Uterus (tissue), 4 donors: ENCODE measurements around the gene SMIM41. TPM values are rescaled to one million over a fixed set of nuclear protein-coding genes. Genes with fewer than 3 reads are reported as not detected.

Experiments
- DNase-seq, 2 donors: peaks; one replicate each; pipeline ENCODE4 v3.0.0-alpha.2; 2019 to 2020
- H3K27ac ChIP-seq, 2 donors: fragments of 200-600 bp; sonication (generic); 1 replicate in 1 of 2; 2 replicates in 1 of 2; pipeline ENCODE4 v1.5.1; 2016 to 2018
- H3K27me3 ChIP-seq, 2 donors: fragments of 200-600 bp; sonication (generic); one replicate each; pipeline ENCODE4 v1.5.1; 2018 to 2019; ENCODE audit warnings: control low read depth in 1 of 2
- H3K36me3 ChIP-seq, 2 donors: fragments of 200-600 bp; sonication (generic); one replicate each; pipeline ENCODE4 v1.5.1; 2019; ENCODE audit warnings: control low read depth in 1 of 2
- H3K4me1 ChIP-seq, 2 donors: fragments of 200-600 bp; sonication (generic); one replicate each; pipeline ENCODE4 v1.5.1; 2018 to 2019; ENCODE audit warnings: control low read depth in 1 of 2
- H3K4me3 ChIP-seq, 2 donors: fragments of 200-600 bp; sonication (generic); 1 replicate in 1 of 2; 2 replicates in 1 of 2; pipeline ENCODE4 v1.5.1; 2018 to 2019; ENCODE audit warnings: mild to moderate bottlenecking in 1 of 2
- H3K9me3 ChIP-seq, 2 donors: fragments of 200-600 bp; sonication (generic); one replicate each; pipeline ENCODE4 v1.5.1; 2019; ENCODE audit warnings: control low read depth in 1 of 2
- CTCF ChIP-seq, 4 experiments: fragments of 200-600 bp in 2 of 4; fragments of 450-650 bp in 2 of 4; sonication (generic) in 2 of 4; IDR thresholded peaks; one replicate each; pipeline ENCODE4 v1.5.1; 2016 to 2019; ENCODE audit warnings: antibody characterized with exemption in 4 of 4, mild to moderate bottlenecking in 2 of 4, moderate library complexity in 1 of 4
- POLR2A ChIP-seq, 2 donors: fragments of 450-650 bp; IDR thresholded peaks; one replicate each; pipeline ENCODE4 v1.6.1; 2016; ENCODE audit warnings: antibody characterized with exemption in 2 of 2, mild to moderate bottlenecking in 1 of 2, moderate library complexity in 1 of 2
- intact Hi-C: fragments of 100-400 bp; cut with DNase I; formaldehyde crosslinking; loops from one replicate; pipeline ENCODE4 v1.15.1; 2023; ENCODE audit warnings: low total_unique reads
- total RNA-seq, 4 donors: library from RNA; depleted of rRNA in 3 of 4; stranded (reverse); fragments of >200 nt in 3 of 4; gene quantifications; one replicate each; pipeline versions ENCODE4 v1.1.0 to v1.2.4, GENCODE V29; 2014 to 2023
- donor health status: DM: yes; HTN: yes; CAD: no.

Gene SMIM41
- total RNA-seq, 4 donors from 2014 or later: not detected

DNA sequence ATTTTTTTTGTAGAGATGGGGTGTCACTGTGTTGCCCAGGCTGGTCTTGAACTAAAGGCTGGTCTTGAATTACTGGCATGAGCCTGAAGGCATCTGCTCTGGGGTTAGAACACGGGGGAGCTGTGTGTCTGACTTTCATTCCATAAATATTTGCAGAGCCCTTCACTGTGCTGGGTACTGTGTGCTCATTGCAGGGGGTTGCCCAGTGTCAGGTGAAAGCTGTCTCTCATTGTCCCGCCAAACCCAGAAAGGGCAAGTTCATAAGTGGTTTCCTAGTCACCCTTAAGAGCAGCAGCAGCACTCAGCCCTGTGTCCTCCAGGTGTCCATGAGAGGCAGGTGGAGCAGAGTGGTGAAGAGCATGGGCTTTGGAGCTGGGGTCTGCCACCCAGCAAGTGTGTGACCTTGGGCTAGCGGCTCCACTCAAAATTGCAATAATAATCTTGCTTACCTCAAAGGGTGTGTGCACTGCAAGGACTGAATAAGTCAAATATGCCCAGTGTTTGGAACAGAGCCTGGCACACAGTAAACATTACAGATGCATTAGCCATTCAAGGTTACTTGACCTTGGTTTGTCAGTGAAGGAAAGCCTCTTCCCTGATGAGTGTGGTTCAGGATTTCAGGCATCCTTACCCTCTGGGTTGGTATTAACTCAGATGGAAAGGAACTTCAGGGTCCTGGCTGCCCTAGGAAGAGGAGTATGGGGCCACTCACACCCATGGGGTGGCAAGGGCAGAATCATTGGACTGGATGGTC lies 4.4 kb upstream of the SMIM41 start:
- H3K4me1 ChIP-seq: peaks cover 4 to 5% of the 10 kb centered on the region in 2 donors

GRCh38 chr12:52076811-52077210 lies 2.7 kb upstream of the SMIM41 start:
- Histone ChIP-seq H3K4me1 (no peaks in the 10 kb centered on the region), H3K36me3 (no peaks in the 10 kb centered on the region), H3K27ac (no peak overlapping the region), H3K4me3 (no peak overlapping the region), H3K27me3 (no peaks in the 10 kb centered on the region), H3K9me3 (no peaks in the 10 kb centered on the region)
- no peak for DNase-seq
- intact Hi-C loops: no loop called here
- TF ChIP-seq CTCF (IDR thresholded peaks at IDR 0.05): no peak
- no peak for TF ChIP-seq POLR2A (IDR thresholded peaks at IDR 0.05)

More for the DNA sequence above, 4.4 kb upstream of the SMIM41 start:
- no peak for DNase-seq
- no peaks in the 10 kb centered on the region for H3K9me3 ChIP-seq
- H3K27me3 ChIP-seq: no peaks in the 10 kb centered on the region
- no peaks in the 10 kb centered on the region for H3K36me3 ChIP-seq
- TF ChIP-seq POLR2A (IDR thresholded peaks at IDR 0.05): no peak
- no peak for TF ChIP-seq CTCF (IDR thresholded peaks at IDR 0.05)
- H3K4me3 ChIP-seq: no peak overlapping the region
- no peak overlapping the region for H3K27ac ChIP-seq
- intact Hi-C loops: no loop called here

DNA sequence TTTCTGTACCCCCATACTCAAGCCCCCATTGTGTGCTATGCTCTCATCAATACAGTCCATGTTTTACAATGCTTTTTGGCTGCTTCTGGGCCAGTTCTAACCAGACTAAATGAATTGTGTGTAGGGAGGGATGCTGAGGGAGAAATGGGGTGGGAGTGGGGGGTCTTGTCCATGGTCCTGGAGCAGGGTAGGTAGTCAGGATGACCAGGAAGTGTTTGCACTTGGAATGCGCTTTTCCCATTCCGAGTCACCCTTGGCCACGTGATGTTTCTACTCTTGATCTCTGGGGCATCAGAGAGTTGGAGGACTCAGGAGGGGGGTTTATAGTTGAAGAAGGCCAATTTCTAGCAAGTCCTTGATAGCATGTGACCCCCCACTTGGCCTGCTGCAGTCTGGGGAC lies 1.2 kb upstream of the SMIM41 start:
- peaks cover 0 to 9% of the 10 kb centered on the region in 2 donors for H3K4me1 ChIP-seq
- H3K27ac ChIP-seq: no peak overlapping the region
- no peaks in the 10 kb centered on the region for H3K36me3 ChIP-seq
- DNase-seq: no peak
- intact Hi-C loops: no loop called here
- no peak overlapping the region for H3K4me3 ChIP-seq
- H3K27me3 ChIP-seq: no peaks in the 10 kb centered on the region
- no peaks in the 10 kb centered on the region for H3K9me3 ChIP-seq
- TF ChIP-seq CTCF (IDR thresholded peaks at IDR 0.05): no peak
- TF ChIP-seq POLR2A (IDR thresholded peaks at IDR 0.05): no peak

DNA sequence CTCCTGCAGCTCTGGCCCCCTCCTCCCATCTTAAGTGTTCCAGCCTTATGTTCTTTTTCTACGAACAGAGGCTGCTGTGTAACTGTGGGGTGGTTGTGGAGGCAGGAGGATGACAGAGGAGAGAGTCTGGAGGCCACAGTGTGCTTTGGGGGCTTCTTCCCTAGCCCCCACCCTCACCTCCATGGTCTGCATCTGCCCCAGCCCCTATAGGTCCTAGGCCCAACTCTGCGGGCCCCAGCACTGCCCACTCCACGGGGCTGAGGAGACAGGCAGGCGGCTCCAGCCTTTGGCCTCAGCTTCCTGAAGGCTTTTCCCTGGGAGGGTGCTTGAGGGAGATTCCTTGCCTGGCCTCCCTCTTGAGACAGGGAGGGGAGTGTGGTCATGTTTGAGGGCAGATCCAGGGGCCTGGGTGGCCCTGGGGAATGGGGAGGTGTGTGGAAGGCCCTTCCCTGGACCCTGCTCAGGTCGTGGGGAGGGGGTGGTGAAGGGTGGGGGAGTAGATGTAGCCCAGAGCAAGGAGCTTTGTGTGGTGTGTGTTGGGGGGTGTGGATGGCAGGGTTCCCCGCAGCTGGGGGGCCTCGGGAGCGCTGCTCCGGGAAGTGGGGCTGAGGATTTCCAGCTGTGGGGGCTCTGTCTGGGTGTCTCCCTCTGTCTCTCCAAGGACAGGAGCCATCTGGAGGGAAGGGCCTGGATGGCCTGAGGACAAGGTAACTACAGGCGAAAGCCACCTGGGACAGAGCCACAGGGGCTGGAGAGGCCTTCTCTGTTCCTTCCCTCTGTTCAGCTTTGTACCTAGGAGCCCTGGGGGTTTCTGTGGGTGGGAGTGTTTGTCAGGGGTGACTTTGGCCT lies 1.1 kb downstream of the SMIM41 start:
- H3K36me3 ChIP-seq: no peaks in the 10 kb centered on the region
- peak overlapping the region in 1 of 2 donors; percentile 5 for H3K4me3 ChIP-seq
- TF ChIP-seq CTCF (IDR thresholded peaks at IDR 0.05) (no peak), POLR2A (IDR thresholded peaks at IDR 0.05) (no peak)

GRCh38 chr12:52081263-52081733 lies 1.8 kb downstream of the SMIM41 start:
- Histone ChIP-seq H3K36me3 (no peaks in the 10 kb centered on the region), H3K4me3 (no peak overlapping the region), H3K4me1 (peaks cover 0 to 9% of the 10 kb centered on the region in 2 donors), H3K27me3 (no peaks in the 10 kb centered on the region), H3K9me3 (no peaks in the 10 kb centered on the region), H3K27ac (peak overlapping the region; percentile 71 to 72)
- intact Hi-C loops: no loop called here
- DNase-seq: no peak
- TF ChIP-seq POLR2A (IDR thresholded peaks at IDR 0.05) (no peak), CTCF (IDR thresholded peaks at IDR 0.05) (no peak)

More for the DNA sequence above, 1.1 kb downstream of the SMIM41 start:
- DNase-seq: no peak
- H3K27ac ChIP-seq: peak overlapping the region; percentile 71 to 72
- peaks cover 0 to 9% of the 10 kb centered on the region in 2 donors for H3K4me1 ChIP-seq
- H3K9me3 ChIP-seq: no peaks in the 10 kb centered on the region
- intact Hi-C loops: no loop called here
- no peaks in the 10 kb centered on the region for H3K27me3 ChIP-seq
